Measurements from ENCODE around the gene MACROD2.

The MACROD2 gene

DNA sequence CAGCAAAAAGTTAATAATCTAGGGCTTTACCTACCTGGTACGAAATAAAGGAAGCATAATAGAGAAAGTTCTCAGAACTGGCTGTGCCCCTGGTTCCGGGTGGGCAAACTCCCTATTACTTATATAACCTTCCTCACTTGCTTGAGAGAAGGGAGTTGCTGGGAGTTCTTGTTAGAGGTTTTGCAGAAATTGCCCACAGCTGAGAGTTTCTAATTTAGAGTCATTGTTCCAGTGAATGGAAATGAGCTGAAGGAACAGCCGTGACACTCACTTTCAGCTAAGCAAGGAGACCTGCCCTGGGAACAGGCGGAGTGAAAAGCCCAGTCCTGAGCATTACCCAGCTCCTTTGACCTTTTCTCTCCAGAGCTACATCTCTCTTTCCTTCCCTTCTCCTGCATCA lies 936.7 kb downstream of the MACROD2 start:
- DNase-seq, result no peak

DNA sequence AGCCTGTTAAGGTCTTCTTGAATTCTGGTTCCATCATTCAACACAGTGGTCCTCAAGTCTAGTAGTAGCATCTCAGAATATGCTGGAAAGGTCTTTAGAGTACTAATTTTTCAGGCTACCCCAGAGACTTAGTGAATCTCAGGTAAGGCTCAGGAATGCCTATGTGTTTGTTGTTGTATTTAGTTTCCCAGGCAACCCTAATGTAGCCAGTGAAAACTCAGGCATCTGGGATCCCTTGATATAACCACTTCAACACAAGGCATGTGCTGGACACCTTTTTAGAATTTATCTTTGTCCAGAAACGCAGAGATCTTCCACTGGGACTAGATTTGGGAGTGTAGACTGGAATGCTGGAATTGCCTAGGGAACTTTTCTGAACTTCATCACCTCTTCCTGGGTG lies 940.0 kb downstream of the MACROD2 start:
- DNase-seq, result no peak

DNA sequence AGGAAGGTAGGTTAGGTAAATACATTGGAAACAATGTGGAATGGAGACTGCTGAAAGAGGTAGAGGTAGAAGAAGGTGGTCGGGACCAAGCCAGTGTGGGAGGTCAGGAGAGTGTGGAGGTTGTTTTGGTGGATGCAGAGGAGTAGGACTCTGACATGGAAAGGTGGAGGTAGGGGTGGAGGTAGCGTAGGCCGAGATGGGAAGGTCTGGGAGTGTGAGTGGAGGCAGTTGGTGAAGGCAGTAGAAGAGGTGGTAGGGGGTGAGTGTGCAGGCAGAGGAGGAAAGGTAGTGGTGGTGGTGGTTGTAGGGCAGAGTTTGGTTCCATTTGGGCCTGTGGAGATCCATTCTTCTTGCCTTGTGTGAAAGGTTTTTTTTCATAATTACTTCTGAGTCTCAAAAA lies 941.7 kb downstream of the MACROD2 start:
- no peak for DNase-seq

- DNase-seq, result no peak
Measured at GRCh38 chr20:14937846-14938245, 942.5 kb downstream of the MACROD2 start.

GRCh38 chr20:14947536-14947935 lies 952.2 kb downstream of the MACROD2 start:
- no peak for DNase-seq

DNA sequence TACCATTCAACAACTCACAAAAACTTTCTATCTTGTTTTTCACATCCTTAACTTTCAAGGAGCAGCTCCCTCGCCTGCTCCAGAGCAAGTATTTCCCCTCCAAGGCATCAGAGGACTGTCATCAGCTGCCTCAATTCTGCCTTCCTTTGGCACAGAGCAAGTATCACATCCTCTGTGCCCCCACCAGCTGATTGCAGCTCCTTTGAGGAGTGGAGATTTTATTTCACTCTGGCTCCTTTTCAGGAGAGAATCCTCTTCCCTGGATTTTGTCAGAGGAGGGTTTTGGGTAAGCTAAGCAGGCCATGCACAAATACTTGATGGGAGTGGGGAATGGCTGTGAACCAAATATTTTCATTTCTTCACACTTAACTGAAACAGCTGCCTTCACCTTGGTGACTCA lies 952.6 kb downstream of the MACROD2 start:
- no peak for DNase-seq

DNA sequence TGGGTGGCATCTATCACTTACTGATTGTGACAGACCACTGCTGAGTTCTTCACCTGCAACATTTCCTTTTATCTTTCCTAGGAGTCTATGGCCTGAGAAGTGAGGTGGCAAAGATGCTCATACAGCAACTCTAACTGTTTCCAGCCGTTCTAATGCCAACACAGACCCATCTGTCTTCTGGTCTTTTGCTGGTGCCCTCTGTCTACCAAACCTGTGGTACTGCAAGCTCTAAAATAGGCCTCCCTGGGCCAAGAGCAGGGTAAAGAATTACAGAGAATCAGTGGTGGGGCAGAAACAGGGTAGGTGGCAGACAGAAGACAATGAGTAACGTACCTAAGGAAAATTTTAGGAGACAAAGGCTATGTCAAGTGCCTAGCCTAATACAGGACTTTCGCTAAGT lies 953.1 kb downstream of the MACROD2 start:
- DNase-seq, result no peak

DNA sequence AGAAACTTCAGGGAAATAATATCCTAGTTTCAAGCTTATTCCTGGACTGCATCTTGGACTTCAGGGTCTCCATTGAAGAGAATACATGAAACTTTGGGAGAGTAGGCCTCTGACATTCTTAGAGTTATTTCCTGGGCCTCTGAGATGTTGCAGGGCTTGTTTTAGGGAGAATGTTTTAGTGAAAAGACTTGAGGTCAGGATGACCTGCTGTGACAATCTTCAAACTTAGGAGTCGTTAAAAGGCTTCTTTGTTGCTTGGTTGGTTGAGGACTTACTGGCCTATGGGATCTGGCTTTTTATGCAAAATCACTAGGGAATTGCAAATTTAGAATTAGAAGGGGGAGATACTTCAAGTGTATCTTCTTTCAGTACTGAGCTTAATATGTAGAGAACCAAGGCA lies 955.3 kb downstream of the MACROD2 start:
- no peak for DNase-seq

DNA sequence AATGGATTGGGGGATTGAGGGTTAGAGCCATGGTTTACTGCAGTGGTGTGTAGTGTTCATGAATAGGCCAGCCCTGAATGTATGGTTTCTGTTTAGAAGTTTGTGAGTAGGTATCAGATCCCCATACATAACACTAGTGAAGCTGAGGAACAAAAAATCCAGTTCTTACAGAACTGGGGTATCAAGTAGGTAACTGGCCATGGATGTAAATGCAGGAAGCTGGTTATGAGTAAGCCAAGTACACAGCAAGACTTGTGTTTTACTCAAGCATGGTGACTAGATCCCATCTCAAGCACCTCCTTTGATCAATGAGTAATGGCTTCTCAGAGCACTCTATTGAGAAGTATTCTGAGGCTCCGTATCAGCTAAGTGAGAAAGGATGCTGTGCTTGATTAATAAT lies 955.8 kb downstream of the MACROD2 start:
- DNase-seq, result no peak

- DNase-seq, result no peak
Measured at GRCh38 chr20:14951707-14952418, 956.5 kb downstream of the MACROD2 start.

- DNase-seq, result no peak
Measured at GRCh38 chr20:14953736-14954135, 958.4 kb downstream of the MACROD2 start.

GRCh38 chr20:14955399-14955798 lies 960.1 kb downstream of the MACROD2 start:
- no peak for DNase-seq

DNA sequence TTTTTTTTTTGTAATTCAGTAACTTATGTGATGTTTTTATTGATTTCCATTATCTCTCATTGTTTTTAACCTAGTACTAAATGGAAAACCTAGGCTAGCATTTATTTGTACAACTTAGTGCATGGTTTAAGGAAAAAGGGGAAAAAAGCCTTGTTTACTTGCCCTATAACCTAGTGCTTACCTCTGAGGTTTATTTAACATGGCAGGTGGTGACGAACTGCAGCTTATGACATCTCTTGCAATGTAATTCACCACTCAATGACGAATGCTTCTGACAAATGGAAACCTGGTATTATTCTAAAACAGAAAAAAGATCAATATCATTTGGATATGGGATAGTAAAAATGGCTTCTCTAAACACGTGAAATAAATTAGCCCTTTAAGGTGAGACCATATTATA lies 960.7 kb downstream of the MACROD2 start:
- no peak for DNase-seq

GRCh38 chr20:14956538-14956937 lies 961.2 kb downstream of the MACROD2 start:
- no peak for DNase-seq

GRCh38 chr20:14957402-14957801 lies 962.1 kb downstream of the MACROD2 start:
- DNase-seq, result no peak

GRCh38 chr20:14958626-14959025 lies 963.3 kb downstream of the MACROD2 start:
- no peak for DNase-seq

GRCh38 chr20:14959506-14960475 lies 964.5 kb downstream of the MACROD2 start:
- DNase-seq, result no peak

- DNase-seq, result no peak
Measured at GRCh38 chr20:14960831-14961230, 965.5 kb downstream of the MACROD2 start.

DNA sequence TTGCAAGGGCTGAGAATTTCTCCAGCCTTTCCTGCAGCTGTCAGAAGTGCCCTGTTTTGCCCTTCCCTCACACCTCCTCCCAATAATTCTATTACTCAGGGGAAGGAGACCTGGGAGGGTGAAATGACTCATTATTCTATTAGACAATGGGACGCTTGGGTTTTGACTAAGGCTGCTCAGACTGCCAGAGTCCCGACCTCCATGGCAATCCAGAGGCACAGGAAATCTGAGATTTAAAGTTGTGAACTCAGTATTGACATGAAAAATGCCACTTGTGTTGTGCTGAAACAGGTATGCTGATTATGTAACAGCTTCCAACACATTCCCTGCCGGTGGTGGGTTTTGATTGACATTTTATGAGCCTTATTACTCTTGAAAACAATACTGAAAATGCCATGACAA lies 967.9 kb downstream of the MACROD2 start:
- DNase-seq, result no peak

- DNase-seq, result no peak
Measured at GRCh38 chr20:14966203-14966602, 970.9 kb downstream of the MACROD2 start.

GRCh38 chr20:14966808-14967207 lies 971.5 kb downstream of the MACROD2 start:
- DNase-seq, result no peak

DNA sequence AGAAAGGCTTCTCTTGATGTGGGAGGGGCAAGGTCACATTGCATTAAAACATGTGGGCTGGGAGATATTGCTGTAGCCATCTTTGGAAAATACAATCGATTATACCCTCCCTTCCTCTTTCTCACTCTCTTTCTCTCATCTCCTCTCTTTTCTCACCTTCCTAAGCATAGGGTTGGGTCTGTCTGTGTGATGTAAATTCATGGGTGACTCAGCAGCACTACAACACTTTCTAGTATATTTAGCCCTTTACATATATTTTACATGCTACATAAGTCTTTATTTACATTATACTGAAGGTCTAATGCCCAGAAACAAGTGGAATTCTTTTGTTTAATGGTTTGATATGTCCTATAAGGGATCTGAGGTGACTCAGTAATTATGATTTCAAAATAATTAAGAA lies 976.9 kb downstream of the MACROD2 start:
- no peak for DNase-seq

- no peak for DNase-seq
Measured at GRCh38 chr20:14972690-14973089, 977.4 kb downstream of the MACROD2 start.

DNA sequence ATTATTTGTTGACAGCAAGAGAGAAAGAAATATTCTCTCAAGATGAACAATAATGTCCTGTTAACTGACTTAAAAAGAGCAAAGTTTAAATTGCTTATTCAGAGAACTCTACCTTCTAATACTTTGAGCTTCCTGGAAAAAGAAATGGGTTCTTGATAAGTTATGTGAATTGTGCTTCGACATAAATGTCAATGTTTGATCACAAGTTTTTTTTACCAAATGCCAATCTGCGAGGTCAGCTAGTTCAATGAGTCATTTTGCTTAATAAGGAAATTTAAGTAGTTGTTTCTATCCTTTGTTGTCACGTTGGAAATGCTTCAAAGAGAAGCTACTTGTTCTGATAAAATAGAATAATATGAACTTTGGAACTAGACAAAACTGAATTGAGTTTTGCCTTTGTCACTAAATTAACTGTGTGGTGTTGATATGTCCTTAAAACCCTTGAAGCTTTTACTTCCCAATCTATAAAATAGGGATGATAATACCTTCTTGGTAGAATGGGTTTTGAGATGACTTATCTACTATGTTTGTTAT lies 984.2 kb downstream of the MACROD2 start:
- DNase-seq, result no peak

Data from NCI-H2107 (cell line).